Transverse colon (tissue), 4 donors: ENCODE measurements around the gene FOXP4. TPM values are rescaled to one million over a fixed set of nuclear protein-coding genes. Genes with fewer than 3 reads are reported as not detected.

ENCODE experiments used
- DNase-seq: peaks from one replicate; pipeline ENCODE4 v3.0.0-alpha.2; 2019
- H3K27ac ChIP-seq, 4 donors: fragments of 200-600 bp; sonication (generic); 2 replicates each; pipeline ENCODE4 v1.5.1; 2016 to 2018; ENCODE audit warnings: inconsistent platforms in 4 of 4
- H3K27me3 ChIP-seq: fragments of 200-600 bp; sonication (generic); 2 replicates; pipeline ENCODE4 v1.5.1; 2017; ENCODE audit warnings: inconsistent platforms
- H3K36me3 ChIP-seq, 4 donors: fragments of 200-600 bp; sonication (generic); 2 replicates each; pipeline ENCODE4 v1.5.1; 2017 to 2019; ENCODE audit warnings: inconsistent platforms in 4 of 4
- H3K4me1 ChIP-seq, 4 donors: fragments of 200-600 bp; sonication (generic); 2 replicates each; pipeline ENCODE4 v1.5.1; 2017 to 2020; ENCODE audit warnings: inconsistent platforms in 4 of 4
- H3K4me3 ChIP-seq, 4 donors: fragments of 200-600 bp; sonication (generic); 1 replicate in 1 of 4; 2 replicates in 3 of 4; pipeline versions ENCODE4 v1.5.1 to v1.6.1; 2017 to 2019; ENCODE audit warnings: inconsistent platforms in 4 of 4
- H3K9me3 ChIP-seq, 2 donors: fragments of 200-600 bp; sonication (generic); 2 replicates each; pipeline ENCODE4 v1.5.1; 2017 to 2019; ENCODE audit warnings: inconsistent platforms in 2 of 2
- EP300 ChIP-seq: sonication (generic); formaldehyde crosslinking; IDR thresholded peaks from one replicate; pipeline ENCODE4 v1.6.1; 2017; ENCODE audit warnings: antibody characterized with exemption, low read depth
- POLR2A ChIP-seq: fragments of 450-650 bp; IDR thresholded peaks from one replicate; pipeline ENCODE4 v1.6.1; 2016; ENCODE audit warnings: antibody characterized with exemption, mild to moderate bottlenecking, moderate library complexity
- POLR2AphosphoS5 ChIP-seq, 3 donors: sonication (generic); formaldehyde crosslinking; IDR thresholded peaks; one replicate each; pipeline ENCODE4 v1.6.1; 2016; ENCODE audit warnings: antibody characterized with exemption in 3 of 3
- WGBS, 2 donors: methylation state at CpG; one replicate each; pipeline ENCODE4 v1.1.5; 2018; ENCODE audit warnings: low coverage in 1 of 2; 5-methylcytosine and 5-hydroxymethylcytosine counted together
- in situ Hi-C, 4 donors: fragments of 200-750 bp; cut with MboI; loops; one replicate each; pipeline versions ENCODE4 v1.15.0 to v1.15.1; 2017; ENCODE audit warnings: low sequenced_read_pairs in 3 of 4, low pct_ligation_motif_present in 1 of 4, low pct_unique_long_range_greater_than_20kb in 1 of 4
- intact Hi-C: fragments of 100-400 bp; cut with DNase I; formaldehyde crosslinking; loops from one replicate; pipeline ENCODE4 v1.15.1; 2023; ENCODE audit warnings: low total_unique reads
- total RNA-seq, 4 donors: library from RNA; depleted of rRNA; stranded (reverse); fragments of >200 nt; gene quantifications; one replicate each; pipeline ENCODE4 v1.1.0, GENCODE V29; 2016
- TF ChIP-seq, protein P1 (sequence below), 5 experiments: fragments of 200-600 bp in 3 of 5; fragments of 450-650 bp in 2 of 5; sonication (generic) in 3 of 5; IDR thresholded peaks; 1 replicate in 2 of 5; 2 replicates in 3 of 5; pipeline ENCODE4 v1.5.1; 2016 to 2017; ENCODE audit warnings: antibody characterized with exemption in 5 of 5, inconsistent platforms in 3 of 5, mild to moderate bottlenecking in 2 of 5, moderate library complexity in 1 of 5

Gene FOXP4
- total RNA-seq, 4 donors from 2014 or later, result 13.8 to 45.6 (median 17.2) TPM

DNA sequence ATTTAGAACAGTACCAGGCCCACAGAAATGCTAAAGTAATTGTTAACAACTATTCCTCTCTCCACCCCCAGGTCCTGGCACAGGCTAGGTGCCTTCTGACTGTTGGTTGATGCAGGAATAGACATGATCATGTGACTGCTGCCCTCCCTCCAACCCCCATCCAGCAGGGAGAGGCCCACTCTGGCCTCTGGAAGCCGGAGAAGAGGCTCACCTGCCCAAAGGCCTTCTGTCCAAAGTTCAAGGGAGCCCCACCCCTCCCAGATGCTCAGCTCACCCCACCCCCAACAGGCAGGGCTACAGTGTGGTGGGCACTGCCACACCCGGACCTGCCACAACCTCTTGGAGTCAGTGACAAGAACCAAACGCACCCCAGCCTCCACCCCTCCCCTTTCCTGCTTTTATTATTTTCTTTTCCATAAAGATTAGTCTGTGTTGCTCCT is 26.9 kb upstream of the FOXP4 start:
- H3K27me3 ChIP-seq, result peaks cover 17% of the 10 kb centered on the region
- in situ Hi-C loops, result no loop called here
- no peaks in the 10 kb centered on the region for H3K9me3 ChIP-seq
- no peaks in the 10 kb centered on the region for H3K36me3 ChIP-seq
- 33 to 41% methylated on average over 1 to 3 of the region's 3 CpGs for WGBS, 2 donors
- peak; percentile 75 for DNase-seq
- TF ChIP-seq, protein P1, sequence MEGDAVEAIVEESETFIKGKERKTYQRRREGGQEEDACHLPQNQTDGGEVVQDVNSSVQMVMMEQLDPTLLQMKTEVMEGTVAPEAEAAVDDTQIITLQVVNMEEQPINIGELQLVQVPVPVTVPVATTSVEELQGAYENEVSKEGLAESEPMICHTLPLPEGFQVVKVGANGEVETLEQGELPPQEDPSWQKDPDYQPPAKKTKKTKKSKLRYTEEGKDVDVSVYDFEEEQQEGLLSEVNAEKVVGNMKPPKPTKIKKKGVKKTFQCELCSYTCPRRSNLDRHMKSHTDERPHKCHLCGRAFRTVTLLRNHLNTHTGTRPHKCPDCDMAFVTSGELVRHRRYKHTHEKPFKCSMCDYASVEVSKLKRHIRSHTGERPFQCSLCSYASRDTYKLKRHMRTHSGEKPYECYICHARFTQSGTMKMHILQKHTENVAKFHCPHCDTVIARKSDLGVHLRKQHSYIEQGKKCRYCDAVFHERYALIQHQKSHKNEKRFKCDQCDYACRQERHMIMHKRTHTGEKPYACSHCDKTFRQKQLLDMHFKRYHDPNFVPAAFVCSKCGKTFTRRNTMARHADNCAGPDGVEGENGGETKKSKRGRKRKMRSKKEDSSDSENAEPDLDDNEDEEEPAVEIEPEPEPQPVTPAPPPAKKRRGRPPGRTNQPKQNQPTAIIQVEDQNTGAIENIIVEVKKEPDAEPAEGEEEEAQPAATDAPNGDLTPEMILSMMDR (IDR thresholded peaks at IDR 0.05), result peak in 1 of 5 experiments; percentile 10
- TF ChIP-seq EP300, result no peak
- H3K4me1 ChIP-seq, result peaks cover 0 to 30% (median 22%) of the 10 kb centered on the region in 4 donors
- H3K27ac ChIP-seq, result peak overlapping the region; percentile 67 to 86 (median 80)
- no peak overlapping the region for H3K4me3 ChIP-seq
- intact Hi-C loops, result loop anchor here (5.0 kb wide), 1 partner anchor 258 kb away; the partner anchor contains the start of gene FRS3

DNA sequence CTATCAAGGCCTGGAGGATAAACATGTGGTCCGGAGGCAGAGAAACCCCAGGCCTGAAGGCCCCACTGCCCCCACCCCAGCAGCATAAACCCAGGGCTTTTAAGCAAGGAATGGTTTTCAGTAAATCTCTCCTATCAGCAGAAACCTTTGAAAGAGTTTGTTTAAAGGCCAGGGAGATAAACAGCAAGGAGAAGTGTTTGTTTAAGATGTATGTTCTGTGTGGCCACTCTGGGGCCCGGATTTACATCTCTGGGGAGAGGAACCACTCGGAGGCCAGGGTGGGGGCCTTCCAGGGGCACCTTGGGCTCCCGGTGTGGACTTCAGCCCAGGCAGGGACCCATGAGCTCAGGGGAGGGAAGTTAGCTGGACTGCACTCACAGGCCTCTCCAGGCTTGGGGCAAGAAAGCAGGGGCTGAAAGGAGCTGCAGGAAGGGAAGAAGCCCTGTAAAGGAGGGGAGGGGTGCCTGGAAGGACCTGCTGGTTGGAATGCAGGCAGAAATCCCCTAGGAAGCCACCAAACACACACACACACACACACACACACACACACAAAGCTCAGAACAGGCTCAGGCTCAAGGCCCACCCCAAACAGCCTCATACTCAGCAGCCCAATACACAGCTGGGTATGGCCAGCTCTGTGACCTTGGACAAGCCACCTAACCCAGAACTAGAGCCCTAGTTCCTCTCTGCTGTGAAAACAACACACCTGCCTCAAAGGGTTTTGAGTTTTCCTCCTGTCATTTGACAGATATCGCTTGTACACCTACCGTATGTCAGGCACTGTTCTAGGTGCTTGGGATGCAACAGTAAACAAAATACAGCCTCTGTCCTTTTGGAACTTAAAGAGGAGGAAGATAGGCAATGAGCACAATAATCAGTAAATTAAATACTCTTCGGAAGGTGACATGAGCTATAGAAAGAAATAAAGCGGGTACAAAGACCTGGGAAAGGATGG is 26.2 kb upstream of the FOXP4 start:
- intact Hi-C loops, result loop anchor here (5.0 kb wide), 1 partner anchor 257 kb away; the partner anchor contains the start of gene FRS3
- H3K9me3 ChIP-seq, result no peaks in the 10 kb centered on the region
- no peak overlapping the region for H3K4me3 ChIP-seq
- TF ChIP-seq POLR2AphosphoS5 (IDR thresholded peaks at IDR 0.05), result no peak
- no peak for TF ChIP-seq POLR2A
- no peak for TF ChIP-seq EP300
- TF ChIP-seq, protein P1 (IDR thresholded peaks at IDR 0.05), result no peak
- peaks cover 0 to 30% (median 22%) of the 10 kb centered on the region in 4 donors for H3K4me1 ChIP-seq
- in situ Hi-C loops, result no loop called here
- DNase-seq, result peak; percentile 55
- H3K36me3 ChIP-seq, result no peaks in the 10 kb centered on the region
- WGBS, 2 donors, result 59 to 61% methylated on average over 4 to 8 of the region's 8 CpGs
- peak overlapping the region; percentile 67 to 86 (median 80) for H3K27ac ChIP-seq
- H3K27me3 ChIP-seq, result peaks cover 17% of the 10 kb centered on the region

DNA sequence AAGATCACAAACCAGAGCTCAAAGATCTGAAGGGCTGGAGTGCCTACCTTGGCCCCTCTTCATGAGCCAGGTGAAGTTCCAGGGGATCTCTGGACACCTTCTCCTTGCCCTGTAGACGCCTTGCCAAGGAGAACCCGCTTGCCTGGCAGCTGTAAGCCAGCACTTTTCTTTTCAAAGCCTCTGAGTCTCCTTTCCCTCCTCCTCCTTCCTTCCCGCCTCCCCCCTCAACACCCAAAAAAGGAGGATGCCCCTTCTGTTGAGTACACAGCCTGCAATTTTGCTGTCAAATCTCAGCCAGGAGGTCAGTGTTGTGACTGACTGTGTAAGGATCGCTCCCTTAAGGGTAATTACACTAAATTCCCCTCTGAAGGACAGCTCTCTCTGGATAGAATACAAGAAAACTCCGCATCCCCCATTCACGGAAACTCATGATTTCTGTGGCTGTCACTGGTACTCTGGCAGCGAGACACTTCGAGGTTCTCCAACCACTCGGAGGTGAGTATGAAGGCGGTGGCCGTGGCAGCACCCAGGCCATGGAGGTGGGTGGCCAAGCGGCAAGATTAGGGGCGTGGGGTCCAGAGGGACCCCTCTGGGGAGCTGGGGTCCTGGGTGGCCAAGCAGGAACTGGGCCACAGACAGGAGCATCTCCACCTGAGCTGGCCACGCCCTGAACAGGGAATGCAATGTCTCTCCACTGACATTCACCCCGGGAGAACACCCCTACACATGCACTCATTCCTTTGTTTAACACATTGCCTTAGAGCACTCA is 23.2 kb upstream of the FOXP4 start:
- intact Hi-C loops (no loop called here), in situ Hi-C loops (no loop called here)
- no peak overlapping the region for H3K4me3 ChIP-seq
- TF ChIP-seq POLR2A (no peak), POLR2AphosphoS5 (IDR thresholded peaks at IDR 0.05) (no peak), EP300 (no peak)
- TF ChIP-seq, protein P1 (IDR thresholded peaks at IDR 0.05), result no peak
- H3K36me3 ChIP-seq, result no peaks in the 10 kb centered on the region
- no peaks in the 10 kb centered on the region for H3K9me3 ChIP-seq
- H3K4me1 ChIP-seq, result peaks cover 2 to 30% (median 23%) of the 10 kb centered on the region in 4 donors
- DNase-seq, result no peak
- H3K27me3 ChIP-seq, result peaks cover 17% of the 10 kb centered on the region
- 85 to 93% methylated on average over 3 to 15 of the region's 15 CpGs for WGBS, 2 donors
- H3K27ac ChIP-seq, result no peak overlapping the region
